Peyer's patch (tissue), 4 donors: Measurements from ENCODE around the gene RPS10. TPM values are rescaled to one million over a fixed set of nuclear protein-coding genes. Genes with fewer than 3 reads are reported as not detected.
A peak's percentile ranks its signal among the peaks of the same experiment; 100 is the strongest.

ENCODE experiments used
- DNase-seq, 3 donors: peaks; one replicate each; pipeline ENCODE4 v3.0.0-alpha.2; 2017 to 2019
- H3K27ac ChIP-seq, 4 donors: fragments of 200-600 bp; sonication (generic); one replicate each; pipeline ENCODE4 v1.5.1; 2016 to 2019
- H3K27me3 ChIP-seq, 2 donors: fragments of 200-600 bp; sonication (generic); one replicate each; pipeline ENCODE4 v1.5.1; 2019
- H3K36me3 ChIP-seq, 3 donors: fragments of 200-600 bp; sonication (generic); one replicate each; pipeline ENCODE4 v1.5.1; 2016 to 2019
- H3K4me1 ChIP-seq, 4 donors: fragments of 200-600 bp; sonication (generic); one replicate each; pipeline ENCODE4 v1.5.1; 2016 to 2019
- H3K4me3 ChIP-seq, 4 donors: fragments of 200-600 bp; sonication (generic); 1 replicate in 3 of 4; 2 replicates in 1 of 4; pipeline ENCODE4 v1.5.1; 2016 to 2019; ENCODE audit warnings: mild to moderate bottlenecking in 1 of 4
- H3K9me3 ChIP-seq, 4 donors: fragments of 200-600 bp; sonication (generic); one replicate each; pipeline ENCODE4 v1.5.1; 2016 to 2019; ENCODE audit warnings: mild to moderate bottlenecking in 1 of 4
- POLR2A ChIP-seq, 2 donors: fragments of 450-650 bp; IDR thresholded peaks; one replicate each; pipeline ENCODE4 v1.5.1; 2017; ENCODE audit warnings: antibody characterized with exemption in 2 of 2, mild to moderate bottlenecking in 2 of 2, moderate library complexity in 2 of 2
- total RNA-seq, 4 donors: library from RNA; depleted of rRNA; stranded (reverse); fragments of >200 nt; gene quantifications; one replicate each; pipeline ENCODE4 v1.1.0, GENCODE V29; 2016
- TF ChIP-seq, protein P1 (sequence below), 6 experiments: fragments of 450-650 bp in 4 of 6; fragments of 200-600 bp in 2 of 6; sonication (generic) in 1 of 6; IDR thresholded peaks; one replicate each; pipeline ENCODE4 v1.5.1; 2017 to 2019; ENCODE audit warnings: antibody characterized with exemption in 6 of 6, mild to moderate bottlenecking in 3 of 6, moderate library complexity in 1 of 6

Gene RPS10
- total RNA-seq, 4 donors from 2014 or later = 729 to 2,642 (median 1,002) TPM

- no peaks in the 10 kb centered on the region for H3K36me3 ChIP-seq
- H3K4me1 ChIP-seq = peaks cover 0 to 18% (median 5%) of the 10 kb centered on the region in 4 donors
- H3K4me3 ChIP-seq = peak overlapping the region; percentile 77 to 92 (median 84)
- H3K27ac ChIP-seq = peak overlapping the region; percentile 84 to 96 (median 93)
- no peaks in the 10 kb centered on the region for H3K27me3 ChIP-seq
- TF ChIP-seq, protein P1, sequence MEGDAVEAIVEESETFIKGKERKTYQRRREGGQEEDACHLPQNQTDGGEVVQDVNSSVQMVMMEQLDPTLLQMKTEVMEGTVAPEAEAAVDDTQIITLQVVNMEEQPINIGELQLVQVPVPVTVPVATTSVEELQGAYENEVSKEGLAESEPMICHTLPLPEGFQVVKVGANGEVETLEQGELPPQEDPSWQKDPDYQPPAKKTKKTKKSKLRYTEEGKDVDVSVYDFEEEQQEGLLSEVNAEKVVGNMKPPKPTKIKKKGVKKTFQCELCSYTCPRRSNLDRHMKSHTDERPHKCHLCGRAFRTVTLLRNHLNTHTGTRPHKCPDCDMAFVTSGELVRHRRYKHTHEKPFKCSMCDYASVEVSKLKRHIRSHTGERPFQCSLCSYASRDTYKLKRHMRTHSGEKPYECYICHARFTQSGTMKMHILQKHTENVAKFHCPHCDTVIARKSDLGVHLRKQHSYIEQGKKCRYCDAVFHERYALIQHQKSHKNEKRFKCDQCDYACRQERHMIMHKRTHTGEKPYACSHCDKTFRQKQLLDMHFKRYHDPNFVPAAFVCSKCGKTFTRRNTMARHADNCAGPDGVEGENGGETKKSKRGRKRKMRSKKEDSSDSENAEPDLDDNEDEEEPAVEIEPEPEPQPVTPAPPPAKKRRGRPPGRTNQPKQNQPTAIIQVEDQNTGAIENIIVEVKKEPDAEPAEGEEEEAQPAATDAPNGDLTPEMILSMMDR (IDR thresholded peaks at IDR 0.05) = no peak
- no peak for TF ChIP-seq POLR2A (IDR thresholded peaks at IDR 0.05)
- DNase-seq = no peak
- no peaks in the 10 kb centered on the region for H3K9me3 ChIP-seq
These were observed 34.4 kb downstream of the RPS10 start for GRCh38 chr6:34391473-34391785.

DNA sequence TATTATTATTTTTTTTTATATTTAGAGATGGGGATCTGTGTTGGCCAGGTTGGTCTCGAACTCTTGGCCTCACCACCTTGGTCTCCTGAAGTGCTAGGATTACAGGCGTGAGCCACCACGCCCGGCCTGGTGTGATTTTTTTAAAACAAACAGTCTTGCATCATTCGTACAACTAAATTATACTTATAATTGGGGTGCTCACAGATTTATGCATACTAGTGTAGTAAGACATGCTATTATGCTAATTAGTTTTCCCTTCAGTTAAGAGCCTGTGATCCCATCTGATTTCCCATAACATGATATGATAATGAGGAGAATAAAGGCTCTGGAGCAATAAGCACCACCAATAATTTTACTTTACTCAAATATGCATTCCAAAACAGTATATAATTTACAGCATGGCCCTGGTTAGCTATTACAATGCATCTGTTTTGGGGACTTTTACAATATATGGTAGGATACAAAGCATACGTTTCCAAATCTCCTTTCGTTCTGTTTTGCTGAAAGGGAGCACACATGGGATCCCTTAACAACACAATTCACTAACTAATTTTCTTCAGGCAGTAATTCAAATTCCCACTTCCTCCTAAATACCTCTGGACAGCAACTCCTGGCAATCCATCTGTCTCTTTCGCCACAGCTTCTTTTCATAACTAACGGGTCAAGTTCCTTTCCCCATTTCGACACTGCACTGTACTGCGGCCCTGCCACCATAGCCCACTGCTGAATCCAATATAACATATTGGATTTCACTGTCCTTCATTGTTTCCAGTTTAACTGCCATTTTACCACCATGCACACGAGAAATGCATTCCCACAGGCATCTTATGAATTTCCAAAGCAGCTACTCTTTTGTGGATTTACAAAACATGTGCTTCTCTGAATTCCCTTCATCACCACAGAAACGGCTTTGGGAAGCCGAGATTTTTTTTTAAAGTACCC is 35.1 kb downstream of the RPS10 start:
- TF ChIP-seq POLR2A (IDR thresholded peaks at IDR 0.05) = no peak
- TF ChIP-seq, protein P1 (IDR thresholded peaks at IDR 0.05) = no peak
- Histone ChIP-seq H3K27me3 (no peaks in the 10 kb centered on the region), H3K9me3 (no peaks in the 10 kb centered on the region)

GRCh38 chr6:34389034-34389433 is 36.8 kb downstream of the RPS10 start:
- H3K9me3 ChIP-seq = no peaks in the 10 kb centered on the region
- DNase-seq = no peak
- H3K4me3 ChIP-seq = no peak overlapping the region
- peaks cover 0 to 26% (median 5%) of the 10 kb centered on the region in 4 donors for H3K4me1 ChIP-seq
- no peaks in the 10 kb centered on the region for H3K36me3 ChIP-seq
- H3K27me3 ChIP-seq = no peaks in the 10 kb centered on the region
- no peak overlapping the region for H3K27ac ChIP-seq
- TF ChIP-seq POLR2A (IDR thresholded peaks at IDR 0.05) = no peak
- TF ChIP-seq, protein P1 (IDR thresholded peaks at IDR 0.05) = no peak

More for the DNA sequence above, 35.1 kb downstream of the RPS10 start:
- DNase-seq = peak in 2 of 3 donors; percentile 27 to 49
- peaks cover 0 to 21% (median 5%) of the 10 kb centered on the region in 4 donors for H3K4me1 ChIP-seq
- H3K27ac ChIP-seq = peak overlapping the region; percentile 37 to 96 (median 89)
- peak overlapping the region in 3 of 4 donors; percentile 80 to 92 (median 89) for H3K4me3 ChIP-seq
- H3K36me3 ChIP-seq = no peaks in the 10 kb centered on the region

DNA sequence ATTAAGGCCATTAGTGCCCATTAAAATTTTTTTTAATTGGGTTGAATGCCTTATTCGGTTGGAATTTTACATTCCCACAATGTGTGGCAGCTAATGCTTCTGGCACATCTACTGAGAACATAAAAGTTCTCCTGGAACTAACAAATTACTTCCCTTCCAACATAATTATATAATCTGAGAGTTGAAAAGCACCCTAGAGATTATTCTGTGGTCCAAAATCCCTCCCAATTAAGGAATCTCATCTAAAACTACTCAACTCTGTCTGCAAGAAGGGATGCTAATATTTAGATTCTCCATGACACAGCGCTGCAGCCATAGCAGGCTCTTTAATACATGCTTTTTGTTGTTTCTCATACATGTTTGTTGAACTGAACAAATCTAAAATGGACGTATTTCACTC is 37.4 kb downstream of the RPS10 start:
- TF ChIP-seq, protein P1 (IDR thresholded peaks at IDR 0.05) = no peak
- no peak for TF ChIP-seq POLR2A (IDR thresholded peaks at IDR 0.05)
- Histone ChIP-seq H3K9me3 (no peaks in the 10 kb centered on the region), H3K4me3 (no peak overlapping the region), H3K27ac (no peak overlapping the region), H3K4me1 (peaks cover 0 to 25% (median 3%) of the 10 kb centered on the region in 4 donors), H3K27me3 (no peaks in the 10 kb centered on the region), H3K36me3 (no peaks in the 10 kb centered on the region)
- DNase-seq = no peak

DNA sequence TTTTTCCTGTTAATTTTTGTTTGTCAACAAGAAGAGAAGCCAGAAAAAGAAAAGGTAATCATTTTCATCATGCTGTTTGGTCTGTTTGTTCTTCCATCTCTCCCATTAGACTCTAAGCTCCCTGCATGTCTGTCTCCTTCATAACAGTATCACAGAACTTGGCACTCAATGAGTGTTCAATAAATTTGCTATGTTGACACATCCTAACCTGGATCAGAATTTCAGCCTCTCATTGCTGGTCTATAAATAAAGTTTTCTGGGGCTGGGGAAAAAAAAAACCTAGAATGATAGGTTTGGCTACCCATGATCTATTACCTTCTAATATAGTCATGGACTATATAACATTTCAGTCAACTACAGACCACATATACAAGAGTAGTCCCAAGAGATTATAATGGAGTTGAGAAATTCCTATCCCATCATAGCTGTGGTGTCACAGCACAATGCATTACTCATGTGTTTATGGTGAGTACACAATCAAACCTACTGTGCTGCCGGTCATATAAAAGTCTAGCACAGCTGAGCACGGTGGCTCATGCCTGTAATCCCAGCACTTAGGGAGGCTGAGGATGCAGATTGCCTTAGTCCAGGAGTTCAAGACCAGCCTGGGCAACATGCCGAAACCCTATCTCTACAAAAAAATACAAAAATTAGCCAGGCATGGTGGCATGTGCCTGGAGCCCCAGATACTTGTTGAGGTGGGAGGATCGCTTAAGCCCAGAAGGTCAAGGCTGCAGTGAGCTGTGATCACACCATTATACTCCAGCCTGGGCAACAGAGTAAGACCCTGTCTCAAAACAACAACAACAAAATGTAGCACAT is 39.3 kb downstream of the RPS10 start:
- DNase-seq = peak in 1 of 3 donors; percentile 50
- Histone ChIP-seq H3K9me3 (no peaks in the 10 kb centered on the region), H3K27me3 (no peaks in the 10 kb centered on the region), H3K4me3 (no peak overlapping the region), H3K27ac (no peak overlapping the region), H3K36me3 (no peaks in the 10 kb centered on the region), H3K4me1 (peaks cover 0 to 20% (median 2%) of the 10 kb centered on the region in 4 donors)
- TF ChIP-seq POLR2A (IDR thresholded peaks at IDR 0.05) = no peak
- TF ChIP-seq, protein P1 (IDR thresholded peaks at IDR 0.05) = no peak
